ENCODE results near the gene KDM4C.
A peak's percentile ranks its signal among the peaks of the same experiment; 100 is the strongest.

Gene KDM4C

GRCh38 chr9:7161469-7161868 is 403.7 kb downstream of the KDM4C start:
- Histone ChIP-seq H3K9me3 (ENCODE audit: control insufficient read depth, low read length) (no peaks in the 10 kb centered on the region), H3K79me2 (no peaks in the 10 kb centered on the region), H3K4me3 (ENCODE audit: low read depth, low read length) (no peak overlapping the region), H3K36me3 (ENCODE audit: control insufficient read depth, insufficient read depth, low read length) (no peaks in the 10 kb centered on the region), H3K27me3 (ENCODE audit: control insufficient read depth, insufficient read depth, low read length) (no peaks in the 10 kb centered on the region), H3K4me1 (no peaks in the 10 kb centered on the region), H3K9ac (no peak overlapping the region), H2AFZ (no peak overlapping the region), H3K4me2 (ENCODE audit: low read length) (no peak overlapping the region), H3K27ac (no peak overlapping the region)
- no peak for TF ChIP-seq CTCF (IDR thresholded peaks at IDR 0.05)

GRCh38 chr9:7163932-7164331 is 406.2 kb downstream of the KDM4C start:
- H3K4me1 ChIP-seq, result no peaks in the 10 kb centered on the region
- no peaks in the 10 kb centered on the region for H3K27me3 ChIP-seq (ENCODE audit: control insufficient read depth, insufficient read depth, low read length)
- no peaks in the 10 kb centered on the region for H3K9me3 ChIP-seq (ENCODE audit: control insufficient read depth, low read length)
- H3K4me3 ChIP-seq (ENCODE audit: low read depth, low read length), result no peak overlapping the region
- no peak overlapping the region for H3K4me2 ChIP-seq (ENCODE audit: low read length)
- TF ChIP-seq CTCF (IDR thresholded peaks at IDR 0.05), result no peak
- no peaks in the 10 kb centered on the region for H3K36me3 ChIP-seq (ENCODE audit: control insufficient read depth, insufficient read depth, low read length)
- no peaks in the 10 kb centered on the region for H3K79me2 ChIP-seq
- H3K27ac ChIP-seq, result no peak overlapping the region
- no peak overlapping the region for H3K9ac ChIP-seq
- H2AFZ ChIP-seq, result no peak overlapping the region

- H3K9ac ChIP-seq, result no peak overlapping the region
Measured at GRCh38 chr9:7164440-7165330, 406.9 kb downstream of the KDM4C start.

GRCh38 chr9:7165331-7165975 is 407.7 kb downstream of the KDM4C start:
- Histone ChIP-seq H3K79me2 (no peaks in the 10 kb centered on the region), H3K27me3 (ENCODE audit: control insufficient read depth, insufficient read depth, low read length) (no peaks in the 10 kb centered on the region), H3K4me3 (ENCODE audit: low read depth, low read length) (no peak overlapping the region), H3K27ac (no peak overlapping the region), H3K4me2 (ENCODE audit: low read length) (peak overlapping the region; percentile 7), H3K9me3 (ENCODE audit: control insufficient read depth, low read length) (no peaks in the 10 kb centered on the region), H3K9ac (no peak overlapping the region), H3K36me3 (ENCODE audit: control insufficient read depth, insufficient read depth, low read length) (no peaks in the 10 kb centered on the region), H3K4me1 (no peaks in the 10 kb centered on the region), H2AFZ (no peak overlapping the region)
- no peak for TF ChIP-seq CTCF (IDR thresholded peaks at IDR 0.05)

More at GRCh38 chr9:7164440-7165330, 406.9 kb downstream of the KDM4C start:
- H3K4me1 ChIP-seq, result no peaks in the 10 kb centered on the region
- no peak overlapping the region for H2AFZ ChIP-seq
- no peaks in the 10 kb centered on the region for H3K36me3 ChIP-seq (ENCODE audit: control insufficient read depth, insufficient read depth, low read length)
- no peaks in the 10 kb centered on the region for H3K79me2 ChIP-seq
- H3K4me2 ChIP-seq (ENCODE audit: low read length), result peak overlapping the region; percentile 7
- no peaks in the 10 kb centered on the region for H3K27me3 ChIP-seq (ENCODE audit: control insufficient read depth, insufficient read depth, low read length)
- H3K9me3 ChIP-seq (ENCODE audit: control insufficient read depth, low read length), result no peaks in the 10 kb centered on the region
- no peak for TF ChIP-seq CTCF (IDR thresholded peaks at IDR 0.05)
- no peak overlapping the region for H3K4me3 ChIP-seq (ENCODE audit: low read depth, low read length)
- no peak overlapping the region for H3K27ac ChIP-seq

Measured in parathyroid adenoma (tissue), 2 donors.